GM13976 (cell line): ENCODE data around the gene HOXB4.

ENCODE experiments used
- DNase-seq: peaks from one replicate; pipeline ENCODE4 v3.0.0; 2012; ENCODE audit warnings: low spot score
- in situ Hi-C: fragments of 300-500 bp; cut with MboI; formaldehyde crosslinking; loops from one replicate; pipeline ENCODE4 v1.12.0; 2022; ENCODE audit warnings: low sequenced_read_pairs, mixed read lengths, inconsistent platforms; ENCODE audit not compliant: unreplicated experiment
- TF ChIP-seq, protein P1 (sequence below): IDR thresholded peaks from 2 replicates; pipeline ENCODE4 v1.5.1; 2012; ENCODE audit warnings: borderline replicate concordance, mild to moderate bottlenecking; ENCODE audit not compliant: insufficient read depth; ENCODE audit errors: extremely low read depth, missing control alignments, control extremely low read depth

Gene HOXB4

DNA sequence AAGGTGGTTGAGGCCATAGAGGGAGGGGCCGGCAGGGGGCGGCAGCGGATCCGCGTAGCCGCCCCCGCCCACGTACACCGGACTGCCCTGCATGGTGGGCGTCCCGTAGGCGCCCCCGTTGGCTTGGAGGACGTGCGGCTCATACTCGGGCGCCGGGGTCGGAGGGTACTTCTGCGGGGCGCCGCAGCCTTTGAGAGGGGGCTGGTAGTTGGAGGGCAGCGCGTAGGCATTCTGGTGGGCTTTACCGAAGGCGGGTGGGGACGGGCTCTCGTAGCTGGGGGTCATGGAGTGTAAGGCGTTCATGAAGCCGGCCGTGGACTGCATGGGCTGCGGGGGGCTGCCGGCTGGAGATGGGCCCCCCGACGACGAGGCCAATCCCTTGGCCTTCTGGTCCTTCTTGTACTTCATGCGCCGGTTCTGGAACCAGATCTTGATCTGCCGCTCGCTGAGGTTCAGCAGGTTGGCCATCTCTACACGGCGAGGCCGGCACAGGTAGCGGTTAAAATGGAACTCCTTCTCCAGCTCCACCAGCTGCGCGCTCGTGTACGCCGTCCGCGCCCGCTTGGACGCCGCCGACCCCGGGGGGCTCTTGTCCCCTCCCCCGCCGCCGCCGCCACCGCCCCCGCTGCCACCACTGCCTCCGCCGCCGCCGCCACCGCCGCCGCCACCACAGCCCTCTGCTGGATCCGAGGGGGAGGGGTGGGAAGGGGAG lies 27.5 kb downstream of the HOXB4 start:
- DNase-seq, result no peak
- TF ChIP-seq, protein P1, sequence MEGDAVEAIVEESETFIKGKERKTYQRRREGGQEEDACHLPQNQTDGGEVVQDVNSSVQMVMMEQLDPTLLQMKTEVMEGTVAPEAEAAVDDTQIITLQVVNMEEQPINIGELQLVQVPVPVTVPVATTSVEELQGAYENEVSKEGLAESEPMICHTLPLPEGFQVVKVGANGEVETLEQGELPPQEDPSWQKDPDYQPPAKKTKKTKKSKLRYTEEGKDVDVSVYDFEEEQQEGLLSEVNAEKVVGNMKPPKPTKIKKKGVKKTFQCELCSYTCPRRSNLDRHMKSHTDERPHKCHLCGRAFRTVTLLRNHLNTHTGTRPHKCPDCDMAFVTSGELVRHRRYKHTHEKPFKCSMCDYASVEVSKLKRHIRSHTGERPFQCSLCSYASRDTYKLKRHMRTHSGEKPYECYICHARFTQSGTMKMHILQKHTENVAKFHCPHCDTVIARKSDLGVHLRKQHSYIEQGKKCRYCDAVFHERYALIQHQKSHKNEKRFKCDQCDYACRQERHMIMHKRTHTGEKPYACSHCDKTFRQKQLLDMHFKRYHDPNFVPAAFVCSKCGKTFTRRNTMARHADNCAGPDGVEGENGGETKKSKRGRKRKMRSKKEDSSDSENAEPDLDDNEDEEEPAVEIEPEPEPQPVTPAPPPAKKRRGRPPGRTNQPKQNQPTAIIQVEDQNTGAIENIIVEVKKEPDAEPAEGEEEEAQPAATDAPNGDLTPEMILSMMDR, result no peak
- in situ Hi-C loops, result no loop called here

DNA sequence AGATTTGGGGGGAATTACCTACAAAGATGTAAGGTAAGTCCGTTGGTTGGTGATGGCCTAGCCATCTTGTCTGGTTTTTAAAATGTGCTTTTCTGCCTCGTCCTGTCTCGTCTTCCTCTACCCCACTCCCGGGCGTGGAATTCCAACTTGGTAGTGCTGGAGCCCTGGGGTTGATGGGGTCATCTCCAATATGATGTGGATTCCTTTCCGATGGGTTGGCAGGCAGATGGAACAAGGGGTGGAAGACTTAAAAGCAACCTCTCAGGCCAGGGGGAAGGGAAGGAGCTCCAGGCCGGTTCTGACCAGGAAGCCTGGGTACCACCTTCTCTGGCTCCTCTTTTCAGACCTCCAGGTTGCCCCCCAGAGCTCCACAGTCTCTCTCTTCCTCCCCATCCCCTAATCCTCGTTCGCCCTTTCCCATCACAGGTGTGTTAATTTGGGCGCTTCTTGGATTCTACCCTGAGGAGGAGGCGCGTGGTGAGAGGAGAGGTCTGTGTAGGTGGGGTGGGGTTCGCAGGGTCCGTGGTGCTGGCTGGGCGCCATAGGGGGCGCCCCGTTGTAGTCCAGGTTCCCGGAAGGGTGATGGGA lies 28.1 kb downstream of the HOXB4 start:
- DNase-seq, result no peak
- TF ChIP-seq, protein P1, result no peak
- in situ Hi-C loops, result no loop called here

DNA sequence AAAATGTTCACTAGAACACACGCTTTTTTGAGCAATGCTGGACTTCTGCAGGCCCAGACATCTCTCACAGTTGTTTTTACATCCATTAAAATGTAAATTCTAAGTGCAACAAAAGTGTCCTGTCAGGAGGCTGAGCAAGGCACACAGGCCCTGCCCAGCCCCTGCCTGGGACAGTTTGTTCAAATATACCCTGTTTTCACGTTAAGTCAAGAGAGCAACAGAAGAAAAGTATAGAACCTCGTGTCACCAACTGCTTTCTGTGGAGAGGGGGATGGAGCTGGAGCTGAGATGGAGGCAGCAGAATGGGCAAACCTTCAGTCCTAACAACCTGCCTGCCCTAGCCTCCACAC lies 28.9 kb downstream of the HOXB4 start:
- DNase-seq, result no peak
- in situ Hi-C loops, result no loop called here
- TF ChIP-seq, protein P1, result no peak

DNA sequence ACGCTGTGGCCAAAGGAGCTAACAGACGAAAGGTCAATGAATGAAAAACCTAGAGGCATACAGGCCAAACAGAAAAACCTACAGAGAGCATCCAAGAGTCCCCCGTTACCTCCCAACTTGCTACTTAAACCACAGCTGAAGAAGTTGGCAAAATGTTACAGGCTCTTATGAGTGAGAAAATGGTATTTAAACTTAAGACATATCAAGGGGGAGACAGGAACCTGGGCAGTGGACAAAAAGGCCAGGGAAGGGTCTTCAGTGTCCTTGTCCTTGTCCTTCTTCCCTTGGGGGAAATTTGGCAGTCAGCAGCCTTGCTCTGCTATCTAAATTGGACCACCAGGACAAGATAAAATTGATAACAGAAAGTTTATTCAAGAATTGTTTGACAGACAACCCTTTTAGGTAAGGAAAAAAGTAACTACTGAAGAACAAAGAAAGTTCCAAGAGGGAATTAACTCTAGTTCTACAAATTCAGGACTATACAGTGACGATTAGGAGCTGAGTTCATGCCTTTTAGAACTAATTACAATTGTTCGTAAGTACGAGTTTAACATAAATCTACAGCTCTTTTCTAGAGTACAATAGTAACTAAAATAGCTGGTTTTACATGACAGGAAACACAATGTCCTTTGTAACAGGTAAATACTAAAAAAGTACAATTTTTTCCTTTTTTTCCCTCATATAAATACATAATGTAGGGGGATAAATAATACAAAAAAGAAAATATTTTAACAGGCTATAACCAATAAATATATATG lies 29.4 kb downstream of the HOXB4 start:
- in situ Hi-C loops, result no loop called here
- TF ChIP-seq, protein P1, result no peak

GRCh38 chr17:48547808-48548522 lies 30.2 kb downstream of the HOXB4 start:
- DNase-seq, result no peak
- TF ChIP-seq, protein P1, result no peak
- in situ Hi-C loops, result no loop called here

More for the DNA sequence above, 29.4 kb downstream of the HOXB4 start:
- DNase-seq, result no peak
